Measurements from ENCODE around the gene RSPH9. TPM values are rescaled to one million over a fixed set of nuclear protein-coding genes. Genes with fewer than 3 reads are reported as not detected.
A peak's percentile ranks its signal among the peaks of the same experiment; 100 is the strongest.

The RSPH9 gene
- total RNA-seq, 1 donor from 2014 or later: 0.22 TPM

DNA sequence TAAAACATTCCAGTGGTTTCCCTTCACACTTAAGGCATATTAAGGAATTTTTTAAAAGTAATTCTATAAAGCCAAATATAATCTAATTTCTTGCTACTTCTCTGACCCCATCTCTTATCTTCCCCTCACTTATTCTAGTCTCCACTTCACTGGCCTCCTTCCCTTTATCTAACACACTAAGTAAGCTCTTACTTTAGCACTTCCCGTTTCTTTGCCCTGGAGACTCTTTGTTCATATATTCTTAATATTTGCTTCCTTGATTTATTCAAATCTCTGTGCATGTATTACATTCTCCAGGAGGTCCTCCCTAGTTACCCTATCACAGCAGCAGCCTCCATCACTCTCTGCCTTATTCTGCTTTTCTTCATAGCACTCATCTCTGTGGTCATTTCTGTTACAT, 36.0 kb upstream of the RSPH9 start:
- no peak for DNase-seq
- Mint-ChIP-seq H3K9me3 (ENCODE audit: unreplicated experiment) (peaks cover 1% of the 10 kb centered on the region), H3K36me3 (ENCODE audit: unreplicated experiment) (no peaks in the 10 kb centered on the region), H3K4me3 (ENCODE audit: unreplicated experiment) (no peak overlapping the region), H3K27me3 (ENCODE audit: unreplicated experiment) (no peaks in the 10 kb centered on the region), H3K4me1 (ENCODE audit: low read depth, unreplicated experiment) (peaks cover 7% of the 10 kb centered on the region), H3K27ac (ENCODE audit: unreplicated experiment) (no peak overlapping the region)
- TF ChIP-seq, protein P1, sequence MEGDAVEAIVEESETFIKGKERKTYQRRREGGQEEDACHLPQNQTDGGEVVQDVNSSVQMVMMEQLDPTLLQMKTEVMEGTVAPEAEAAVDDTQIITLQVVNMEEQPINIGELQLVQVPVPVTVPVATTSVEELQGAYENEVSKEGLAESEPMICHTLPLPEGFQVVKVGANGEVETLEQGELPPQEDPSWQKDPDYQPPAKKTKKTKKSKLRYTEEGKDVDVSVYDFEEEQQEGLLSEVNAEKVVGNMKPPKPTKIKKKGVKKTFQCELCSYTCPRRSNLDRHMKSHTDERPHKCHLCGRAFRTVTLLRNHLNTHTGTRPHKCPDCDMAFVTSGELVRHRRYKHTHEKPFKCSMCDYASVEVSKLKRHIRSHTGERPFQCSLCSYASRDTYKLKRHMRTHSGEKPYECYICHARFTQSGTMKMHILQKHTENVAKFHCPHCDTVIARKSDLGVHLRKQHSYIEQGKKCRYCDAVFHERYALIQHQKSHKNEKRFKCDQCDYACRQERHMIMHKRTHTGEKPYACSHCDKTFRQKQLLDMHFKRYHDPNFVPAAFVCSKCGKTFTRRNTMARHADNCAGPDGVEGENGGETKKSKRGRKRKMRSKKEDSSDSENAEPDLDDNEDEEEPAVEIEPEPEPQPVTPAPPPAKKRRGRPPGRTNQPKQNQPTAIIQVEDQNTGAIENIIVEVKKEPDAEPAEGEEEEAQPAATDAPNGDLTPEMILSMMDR (IDR thresholded peaks at IDR 0.05; ENCODE audit: partially characterized antibody, unreplicated experiment): no peak

DNA sequence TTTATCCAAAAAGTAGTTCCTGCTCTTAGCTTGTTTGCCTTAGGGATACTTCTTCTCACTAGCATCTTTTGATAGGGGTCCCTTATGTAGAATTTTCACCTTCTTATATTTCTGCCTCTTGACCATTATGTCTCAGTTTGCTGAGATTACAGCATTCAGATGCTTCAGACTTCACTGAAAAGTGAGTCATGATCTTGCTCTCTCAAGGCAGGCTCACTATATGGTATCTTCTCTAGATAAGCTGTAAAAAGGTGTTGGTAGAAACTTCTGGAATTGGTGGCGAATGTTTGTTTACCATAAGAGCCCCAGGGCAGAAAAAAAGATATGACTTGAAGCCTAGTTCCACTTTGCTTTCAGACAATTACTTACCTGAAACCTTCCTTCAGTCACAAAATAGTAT, 35.4 kb upstream of the RSPH9 start:
- no peaks in the 10 kb centered on the region for H3K27me3 Mint-ChIP-seq (ENCODE audit: unreplicated experiment)
- H3K27ac Mint-ChIP-seq (ENCODE audit: unreplicated experiment): no peak overlapping the region
- H3K4me3 Mint-ChIP-seq (ENCODE audit: unreplicated experiment): no peak overlapping the region
- H3K4me1 Mint-ChIP-seq (ENCODE audit: low read depth, unreplicated experiment): peaks cover 11% of the 10 kb centered on the region
- TF ChIP-seq, protein P1 (IDR thresholded peaks at IDR 0.05; ENCODE audit: partially characterized antibody, unreplicated experiment): no peak
- H3K9me3 Mint-ChIP-seq (ENCODE audit: unreplicated experiment): peaks cover 1% of the 10 kb centered on the region
- DNase-seq: no peak
- no peaks in the 10 kb centered on the region for H3K36me3 Mint-ChIP-seq (ENCODE audit: unreplicated experiment)

- no peak for DNase-seq
- Mint-ChIP-seq H3K36me3 (ENCODE audit: unreplicated experiment) (no peaks in the 10 kb centered on the region), H3K4me1 (ENCODE audit: low read depth, unreplicated experiment) (peaks cover 11% of the 10 kb centered on the region), H3K9me3 (ENCODE audit: unreplicated experiment) (peaks cover 1% of the 10 kb centered on the region), H3K27me3 (ENCODE audit: unreplicated experiment) (no peaks in the 10 kb centered on the region), H3K27ac (ENCODE audit: unreplicated experiment) (no peak overlapping the region), H3K4me3 (ENCODE audit: unreplicated experiment) (no peak overlapping the region)
- TF ChIP-seq, protein P1 (IDR thresholded peaks at IDR 0.05; ENCODE audit: partially characterized antibody, unreplicated experiment): no peak
These were observed 34.4 kb upstream of the RSPH9 start for GRCh38 chr6:43610431-43610830.

GRCh38 chr6:43613721-43614395, 31.0 kb upstream of the RSPH9 start:
- TF ChIP-seq, protein P1 (IDR thresholded peaks at IDR 0.05; ENCODE audit: partially characterized antibody, unreplicated experiment): no peak
- no peak for DNase-seq
- H3K9me3 Mint-ChIP-seq (ENCODE audit: unreplicated experiment): no peaks in the 10 kb centered on the region
- H3K4me3 Mint-ChIP-seq (ENCODE audit: unreplicated experiment): peak overlapping the region; percentile 2
- peaks cover 11% of the 10 kb centered on the region for H3K4me1 Mint-ChIP-seq (ENCODE audit: low read depth, unreplicated experiment)
- no peak overlapping the region for H3K27ac Mint-ChIP-seq (ENCODE audit: unreplicated experiment)
- no peaks in the 10 kb centered on the region for H3K36me3 Mint-ChIP-seq (ENCODE audit: unreplicated experiment)
- H3K27me3 Mint-ChIP-seq (ENCODE audit: unreplicated experiment): no peaks in the 10 kb centered on the region

DNA sequence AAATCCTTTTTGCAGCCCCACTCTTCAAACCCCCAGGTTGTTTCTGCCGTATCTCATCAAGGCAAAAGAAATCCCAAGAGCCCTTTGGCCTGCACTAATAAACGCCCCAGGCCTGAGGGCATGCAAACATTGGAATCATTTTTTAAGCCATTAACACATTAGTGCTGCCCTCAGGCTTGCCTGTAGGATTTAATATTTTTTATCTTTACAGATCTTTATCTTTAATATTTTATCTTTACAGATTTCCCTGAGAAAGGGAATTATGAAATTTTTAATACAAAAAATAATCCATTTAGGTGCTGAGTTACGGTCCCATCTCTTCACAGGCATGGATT, 30.5 kb upstream of the RSPH9 start:
- Mint-ChIP-seq H3K4me3 (ENCODE audit: unreplicated experiment) (no peak overlapping the region), H3K4me1 (ENCODE audit: low read depth, unreplicated experiment) (peaks cover 11% of the 10 kb centered on the region)

More for the DNA sequence above, 30.5 kb upstream of the RSPH9 start:
- Mint-ChIP-seq H3K27ac (ENCODE audit: unreplicated experiment) (no peak overlapping the region), H3K36me3 (ENCODE audit: unreplicated experiment) (no peaks in the 10 kb centered on the region), H3K9me3 (ENCODE audit: unreplicated experiment) (no peaks in the 10 kb centered on the region), H3K27me3 (ENCODE audit: unreplicated experiment) (no peaks in the 10 kb centered on the region)
- TF ChIP-seq, protein P1 (IDR thresholded peaks at IDR 0.05; ENCODE audit: partially characterized antibody, unreplicated experiment): no peak
- no peak for DNase-seq
